ENCODE measurements around the gene SMYD4. TPM values are rescaled to one million over a fixed set of nuclear protein-coding genes. Genes with fewer than 3 reads are reported as not detected.

The SMYD4 gene
- total RNA-seq, 1 experiment from 2014 or later = 23.3 TPM

GRCh38 chr17:1797323-1797722 is 32.4 kb downstream of the SMYD4 start:
- BruUV-seq (replicated peaks) = no TSS peak
- ChIA-PET POLR2A (ENCODE audit: unreplicated experiment) (no interaction called here), CTCF (interaction anchor here (0.6 kb wide), 1 partner anchor 18 kb away, joined by 4 read pairs; no protein-coding TSS in a partner anchor)
- Histone ChIP-seq H3F3A (ENCODE audit: insufficient read depth, low read depth) (peaks cover 15% of the 10 kb centered on the region; the same call in 1 of the 2 replicates), H3K4me3 (no peak overlapping the region), H3K4me2 (no peak overlapping the region), H3K9me2 (ENCODE audit: insufficient read depth) (no peaks in the 10 kb centered on the region), H2AFZ (no peak overlapping the region), H3K27me3 (ENCODE audit: insufficient read depth, low read depth) (no peaks in the 10 kb centered on the region), H3K79me2 (ENCODE audit: low read depth) (no peaks in the 10 kb centered on the region; the same call in 1 of the 2 replicates), H3K27ac (no peak overlapping the region), H3K9me3 (ENCODE audit: insufficient read depth, low read depth) (no peaks in the 10 kb centered on the region), H3K4me1 (replicated peaks; ENCODE audit: insufficient read depth) (no peaks in the 10 kb centered on the region), H3K36me3 (ENCODE audit: low read depth) (0 out of 2 replicates have a peak, but pooled peaks cover 4% of the 10 kb centered on the region), H4K20me1 (ENCODE audit: insufficient read depth) (peaks cover 7% of the 10 kb centered on the region; the same call in 1 of the 2 replicates)
- no peak for TF ChIP-seq EZH2 (IDR thresholded peaks at IDR 0.05; ENCODE audit: low read depth)
- TF ChIP-seq CTCF (conservative IDR thresholded peaks at IDR 0.05) = no peak
- no peak for DNase-seq
- intact Hi-C loops (cut with micrococcal nuclease; ENCODE audit: unreplicated experiment) = no loop called here

- POLR2A ChIA-PET (ENCODE audit: unreplicated experiment) = no interaction called here
- no peaks in the 10 kb centered on the region; the same call in 1 of the 2 replicates for H3K79me2 ChIP-seq (ENCODE audit: low read depth)
- H3K4me3 ChIP-seq = no peak overlapping the region
- H3K9me2 ChIP-seq (ENCODE audit: insufficient read depth) = no peaks in the 10 kb centered on the region
- no peaks in the 10 kb centered on the region for H3K27me3 ChIP-seq (ENCODE audit: insufficient read depth, low read depth)
- H3K4me1 ChIP-seq (replicated peaks; ENCODE audit: insufficient read depth) = no peaks in the 10 kb centered on the region
- peaks cover 7% of the 10 kb centered on the region; the same call in 1 of the 2 replicates for H4K20me1 ChIP-seq (ENCODE audit: insufficient read depth)
- TF ChIP-seq EZH2 (IDR thresholded peaks at IDR 0.05; ENCODE audit: low read depth) (no peak), CTCF (conservative IDR thresholded peaks at IDR 0.05) (no peak)
- CTCF ChIA-PET = interaction anchor here (0.6 kb wide), 1 partner anchor 224 kb away, joined by 14 read pairs; no protein-coding TSS in a partner anchor
- H2AFZ ChIP-seq = no peak overlapping the region
- no peak overlapping the region for H3K27ac ChIP-seq
- 0 out of 2 replicates have a peak, but pooled peaks cover 4% of the 10 kb centered on the region for H3K36me3 ChIP-seq (ENCODE audit: low read depth)
- no peak overlapping the region for H3K4me2 ChIP-seq
- no peaks in the 10 kb centered on the region for H3K9me3 ChIP-seq (ENCODE audit: insufficient read depth, low read depth)
- intact Hi-C loops (cut with micrococcal nuclease; ENCODE audit: unreplicated experiment) = no loop called here
- no TSS peak for BruUV-seq (replicated peaks)
- DNase-seq = no peak
- peaks cover 15% of the 10 kb centered on the region; the same call in 1 of the 2 replicates for H3F3A ChIP-seq (ENCODE audit: insufficient read depth, low read depth)
Measured at GRCh38 chr17:1796800-1797199, 32.9 kb downstream of the SMYD4 start.

- DNase-seq = no peak
- BruUV-seq (replicated peaks) = no TSS peak
- Histone ChIP-seq H3F3A (ENCODE audit: insufficient read depth, low read depth) (peaks cover 18% of the 10 kb centered on the region; the same call in 1 of the 2 replicates), H3K27ac (no peak overlapping the region), H3K27me3 (ENCODE audit: insufficient read depth, low read depth) (no peaks in the 10 kb centered on the region), H2AFZ (no peak overlapping the region), H3K9me2 (ENCODE audit: insufficient read depth) (no peaks in the 10 kb centered on the region), H3K4me1 (replicated peaks; ENCODE audit: insufficient read depth) (no peaks in the 10 kb centered on the region), H3K4me2 (no peak overlapping the region), H3K79me2 (ENCODE audit: low read depth) (peaks cover 3% of the 10 kb centered on the region; the same call in 1 of the 2 replicates), H3K4me3 (no peak overlapping the region), H3K9me3 (ENCODE audit: insufficient read depth, low read depth) (no peaks in the 10 kb centered on the region), H3K36me3 (ENCODE audit: low read depth) (0 out of 2 replicates have a peak, but pooled peaks cover 3% of the 10 kb centered on the region), H4K20me1 (ENCODE audit: insufficient read depth) (peaks cover 3% of the 10 kb centered on the region; the same call in 1 of the 2 replicates)
- no peak for TF ChIP-seq EZH2 (IDR thresholded peaks at IDR 0.05; ENCODE audit: low read depth)
- no peak for TF ChIP-seq CTCF (conservative IDR thresholded peaks at IDR 0.05)
- intact Hi-C loops (cut with micrococcal nuclease; ENCODE audit: unreplicated experiment) = no loop called here
- ChIA-PET CTCF (interaction anchor here (0.7 kb wide), 1 partner anchor 278 kb away, joined by 7 read pairs; no protein-coding TSS in a partner anchor), POLR2A (ENCODE audit: unreplicated experiment) (interaction anchor here (0.6 kb wide), 2 partner anchors 73 to 241 kb away, joined by 5 to 9 read pairs; no protein-coding TSS in a partner anchor)
Measured at GRCh38 chr17:1793447-1793806, 36.3 kb downstream of the SMYD4 start.

Measured in PC-9 (cell line).